CD4-positive, alpha-beta T cell treated with Interleukin-17A for 4 hours (primary cell): ENCODE results near the gene NR2C2.

Experiments
- DNase-seq: peaks from one replicate; pipeline ENCODE4 v3.0.0-alpha.2; 2020; ENCODE audit warnings: mixed read lengths

NR2C2 gene

GRCh38 chr3:14921811-14922705, 25.3 kb upstream of the NR2C2 start:
- DNase-seq: no peak

GRCh38 chr3:14922863-14923262, 24.5 kb upstream of the NR2C2 start:
- DNase-seq: no peak

- DNase-seq: no peak
These were observed 23.9 kb upstream of the NR2C2 start for GRCh38 chr3:14923476-14923875.

- peak; percentile 35 for DNase-seq
These were observed 21.4 kb upstream of the NR2C2 start for GRCh38 chr3:14925729-14926591.

- no peak for DNase-seq
These were observed 20.8 kb upstream of the NR2C2 start for GRCh38 chr3:14926592-14926991.

GRCh38 chr3:14927308-14927707, 20.1 kb upstream of the NR2C2 start:
- DNase-seq: no peak

- no peak for DNase-seq
These were observed 17.9 kb upstream of the NR2C2 start for GRCh38 chr3:14929310-14930074.

GRCh38 chr3:14933820-14934425, 13.5 kb upstream of the NR2C2 start:
- no peak for DNase-seq

- no peak for DNase-seq
These were observed 11.6 kb upstream of the NR2C2 start for GRCh38 chr3:14935592-14936345.

- DNase-seq: no peak
These were observed 8.4 kb upstream of the NR2C2 start for GRCh38 chr3:14938954-14939353.

- no peak for DNase-seq
These were observed 5.5 kb upstream of the NR2C2 start for GRCh38 chr3:14941871-14942270.

- DNase-seq: no peak
These were observed 4.3 kb upstream of the NR2C2 start for GRCh38 chr3:14943042-14943441.

GRCh38 chr3:14946236-14946635, 1.1 kb upstream of the NR2C2 start:
- no peak for DNase-seq

- DNase-seq: no peak
These were observed 664 bp upstream of the NR2C2 start for GRCh38 chr3:14946739-14947099.

GRCh38 chr3:14947886-14948608, 664 bp downstream of the NR2C2 start:
- DNase-seq: peak; percentile 97

GRCh38 chr3:14948609-14949038, 1.2 kb downstream of the NR2C2 start:
- DNase-seq: no peak

GRCh38 chr3:14949126-14949525, 1.7 kb downstream of the NR2C2 start:
- DNase-seq: no peak

- DNase-seq: no peak
These were observed 2.9 kb downstream of the NR2C2 start for GRCh38 chr3:14950274-14950673.

- no peak for DNase-seq
These were observed 9.8 kb downstream of the NR2C2 start for GRCh38 chr3:14957153-14957552.

- no peak for DNase-seq
These were observed 10.5 kb downstream of the NR2C2 start for GRCh38 chr3:14957925-14958324.

GRCh38 chr3:14959359-14959943, 12.1 kb downstream of the NR2C2 start:
- no peak for DNase-seq
